K562 (cell line): Measurements from ENCODE around the gene MYPN. TPM values are rescaled to one million over a fixed set of nuclear protein-coding genes. Genes with fewer than 3 reads are reported as not detected.

Experiments
- ATAC-seq: fragments of 200-7000 bp; cut with Tn5 transposase; 3 replicates; pipeline ENCODE4 v1.9.1; 2020; ENCODE audit warnings: moderate library complexity
- BruUV-seq: library from RNA; stranded (reverse); fragments of 400-500 nt; replicated peaks from 2 replicates; lab custom pipeline; 2021; lab: Mats Ljungman, UMichigan
- CTCF ChIA-PET: fragments of 300-600 bp; formaldehyde crosslinking; extraction: SDS; loops from one replicate; lab custom pipeline; 2021; ENCODE audit warnings: low intra/inter-chr PET ratio; lab: Yijun Ruan, JAX
- POLR2A ChIA-PET: fragments of 300-600, 350-650 bp; sonication (Branson Sonifier 250); formaldehyde crosslinking; extraction: SDS; loops from one replicate; lab custom pipeline; 2021; ENCODE audit warnings: antibody characterized with exemption, inconsistent platforms; lab: Yijun Ruan, JAX
- DNase-seq, 4 experiments: peaks; one replicate each; pipeline versions ENCODE4 v3.0.0 to v3.0.0-alpha.2; 2011 to 2018; ENCODE audit warnings: low spot score in 3 of 4, mixed read lengths in 3 of 4; ENCODE audit errors: extremely low read depth in 1 of 4
- FAIRE-seq: peaks from 2 replicates; lab custom pipeline; 2011; peaks lifted over from hg19 to GRCh38; lab: Jason Lieb, UNC
- H2AFZ ChIP-seq: 2 replicates; pipeline ENCODE4 v1.6.0; 2011; ENCODE audit warnings: low read depth, low read length, control low read depth, inconsistent platforms
- H3K27ac ChIP-seq: fragments of 200-600 bp; 3 replicates; pipeline ENCODE4 v1.8.0; 2011; ENCODE audit warnings: low read depth, mild to moderate bottlenecking, control low read depth, inconsistent platforms, low read length, moderate library complexity, mixed read lengths; ENCODE audit errors: extremely low read depth
- H3K27me3 ChIP-seq, 2 experiments: fragments of 300-600 bp in 1 of 2; 2 replicates in 1 of 2; 3 replicates in 1 of 2; pipeline versions ENCODE4 v1.6.0 to v1.8.0; 2011; ENCODE audit warnings: inconsistent platforms in 2 of 2, low read length in 2 of 2, mild to moderate bottlenecking in 1 of 2, mixed read lengths in 1 of 2, moderate library complexity in 1 of 2; ENCODE audit not compliant: control insufficient read depth in 2 of 2, insufficient read depth in 2 of 2
- H3K36me3 ChIP-seq: fragments of 300-600 bp; 3 replicates; pipeline ENCODE4 v1.8.0; 2011; ENCODE audit warnings: mild to moderate bottlenecking, low read length, inconsistent platforms; ENCODE audit not compliant: control insufficient read depth, insufficient read depth
- H3K4me1 ChIP-seq, 2 experiments: fragments of 200-600 bp in 1 of 2; replicated peaks in 1 of 2; 2 replicates in 1 of 2; 3 replicates in 1 of 2; pipeline versions ENCODE4 v1.5.1 to v1.8.0; 2011; ENCODE audit warnings: inconsistent platforms in 2 of 2, low read length in 2 of 2, mild to moderate bottlenecking in 1 of 2, mixed read lengths in 1 of 2, moderate library complexity in 1 of 2; ENCODE audit not compliant: control insufficient read depth in 2 of 2, insufficient read depth in 2 of 2
- H3K4me2 ChIP-seq: 2 replicates; pipeline ENCODE4 v1.6.1; 2011; ENCODE audit warnings: low read length, control low read depth, inconsistent platforms, mixed read lengths; ENCODE audit not compliant: insufficient read depth
- H3K4me3 ChIP-seq: fragments of 200-600 bp; sonication (generic), shearing (Covaris generic); 2 replicates; pipeline ENCODE4 v1.5.1; 2016; ENCODE audit warnings: control low read depth, inconsistent platforms
- H3K79me2 ChIP-seq: fragments of 200-600 bp; 3 replicates; pipeline ENCODE4 v1.8.0; 2011; ENCODE audit warnings: low read length, inconsistent platforms; ENCODE audit not compliant: control insufficient read depth, insufficient read depth
- H3K9ac ChIP-seq, 2 experiments: 2 replicates each; pipeline versions ENCODE4 v1.6.0 to v1.6.1; 2011; ENCODE audit warnings: low read depth in 2 of 2, low read length in 2 of 2, control low read depth in 1 of 2, inconsistent platforms in 1 of 2, mild to moderate bottlenecking in 1 of 2, mixed read lengths in 1 of 2; ENCODE audit not compliant: insufficient read depth in 1 of 2
- H3K9me1 ChIP-seq: one replicate; pipeline ENCODE4 v1.6.0; 2011; ENCODE audit warnings: inconsistent platforms, mild to moderate bottlenecking, low read length, moderate library complexity; ENCODE audit not compliant: control insufficient read depth, insufficient read depth
- H3K9me3 ChIP-seq: replicated peaks from 2 replicates; pipeline ENCODE4 v1.5.1; 2011; ENCODE audit warnings: low read depth, low read length, inconsistent platforms; ENCODE audit not compliant: control insufficient read depth, insufficient read depth
- H4K20me1 ChIP-seq: replicated peaks from 2 replicates; pipeline ENCODE4 v1.6.1; 2011; ENCODE audit warnings: low read length, inconsistent platforms, mixed read lengths; ENCODE audit not compliant: control insufficient read depth, insufficient read depth
- C11orf30 ChIP-seq: fragments of 450-650 bp; IDR thresholded peaks from 2 replicates; pipeline ENCODE4 v1.6.1; 2016; ENCODE audit warnings: low read depth, mild to moderate bottlenecking
- FOXA3 ChIP-seq, 2 experiments: fragments of 450-650 bp in 1 of 2; sonication (generic) in 1 of 2; formaldehyde crosslinking; IDR thresholded peaks in 1 of 2; conservative IDR thresholded peaks in 1 of 2; 2 replicates each; pipeline versions ENCODE4 v1.4.0 to v1.8.0; 2020 to 2022; ENCODE audit warnings: mild to moderate bottlenecking in 2 of 2, missing genetic modification reagents in 1 of 2
- HIVEP1 ChIP-seq: fragments of 250-450 bp; sonication (Bioruptor Pico); IDR thresholded peaks from 2 replicates; pipeline ENCODE4 v1.4.0; 2020; ENCODE audit warnings: mild to moderate bottlenecking
- RBM22 ChIP-seq: fragments of 200-400 bp; formaldehyde crosslinking; IDR thresholded peaks from 2 replicates; pipeline ENCODE4 v1.6.1; 2018; ENCODE audit warnings: low read length, low read depth; ENCODE audit not compliant: poor library complexity, severe bottlenecking
- RFX7 ChIP-seq: fragments of 250-450 bp; sonication (Bioruptor Pico); IDR thresholded peaks from 2 replicates; pipeline ENCODE4 v1.5.1; 2021; ENCODE audit warnings: mild to moderate bottlenecking
- STAT5A ChIP-seq: IDR thresholded peaks from 2 replicates; pipeline ENCODE4 v1.6.1; 2012; ENCODE audit warnings: low read length, inconsistent platforms, borderline replicate concordance
- ZEB2 ChIP-seq: fragments of 450-650 bp; IDR thresholded peaks from 2 replicates; pipeline ENCODE4 v1.6.1; 2016
- ZNF77 ChIP-seq: fragments of 250-450 bp; sonication (Bioruptor Pico); IDR thresholded peaks from 2 replicates; pipeline ENCODE4 v1.5.0; 2020
- WGBS: fragments of 100-300 bp; shearing (Covaris generic); methylation state at CpG from one replicate; pipeline ENCODE4 v1.1.6; 2016; ENCODE audit warnings: low coverage, mixed read lengths; ENCODE audit not compliant: insufficient coverage; ENCODE audit errors: missing lambda C conversion rate; 5-methylcytosine and 5-hydroxymethylcytosine counted together
- in situ Hi-C: fragments of 300-500 bp; cut with MboI; formaldehyde crosslinking; loops from 4 replicates; pipeline ENCODE4 v1.15.0; 2018; ENCODE audit warnings: inconsistent platforms, mixed read lengths
- intact Hi-C: fragments of 100-400 bp; cut with micrococcal nuclease; formaldehyde crosslinking; loops from 2 replicates; pipeline ENCODE4 v1.14.2; 2022
- polyA plus RNA-seq, 8 experiments: library from polyadenylated mRNA; depleted of rRNA in 4 of 8; stranded (reverse) in 5 of 8; unstranded in 3 of 8; fragments of >200 nt; fragmentation: Nextera tagmentation in 2 of 8; fragmentation: Illumina TruSeq in 1 of 8; extraction: Ambion mirVana in 2 of 8; extraction: Trizol in 1 of 8; gene quantifications; 2 replicates each; pipeline versions ENCODE4 v1.2.1 to v1.2.3, GENCODE V29; 2011 to 2014; ENCODE audit warnings: inconsistent platforms in 1 of 8, missing spikeins in 1 of 8
- total RNA-seq, 7 experiments: library from RNA; depleted of rRNA in 6 of 7; stranded (reverse); fragments of >200 nt in 6 of 7; fragmentation: Illumina TruSeq in 2 of 7; extraction: Trizol in 2 of 7; gene quantifications; 2 replicates each; pipeline versions ENCODE4 v1.2.1 to v1.2.3, GENCODE V29; 2011 to 2021; ENCODE audit warnings: low replicate concordance in 1 of 7
- TF ChIP-seq, protein P1 (sequence below): fragments of 450-650 bp; IDR thresholded peaks from 2 replicates; pipeline ENCODE4 v1.6.1; 2016; ENCODE audit warnings: mild to moderate bottlenecking, moderate library complexity
- TF ChIP-seq, protein P2 (sequence below): sonication (generic); formaldehyde crosslinking; IDR thresholded peaks from 2 replicates; pipeline ENCODE4 v1.9.0; 2022; ENCODE audit warnings: mild to moderate bottlenecking, missing genetic modification reagents
- TF ChIP-seq, protein P3 (sequence below): fragments of 250-450 bp; sonication (Bioruptor Pico); IDR thresholded peaks from 2 replicates; pipeline ENCODE4 v1.8.0; 2022; ENCODE audit warnings: moderate library complexity, mild to moderate bottlenecking, inconsistent platforms

MYPN gene
- total and polyA plus RNA-seq, 9 of the 15 experiments (the other 6 are each of a cell fraction or from before 2014, with no cell fraction given) = not detected

DNA sequence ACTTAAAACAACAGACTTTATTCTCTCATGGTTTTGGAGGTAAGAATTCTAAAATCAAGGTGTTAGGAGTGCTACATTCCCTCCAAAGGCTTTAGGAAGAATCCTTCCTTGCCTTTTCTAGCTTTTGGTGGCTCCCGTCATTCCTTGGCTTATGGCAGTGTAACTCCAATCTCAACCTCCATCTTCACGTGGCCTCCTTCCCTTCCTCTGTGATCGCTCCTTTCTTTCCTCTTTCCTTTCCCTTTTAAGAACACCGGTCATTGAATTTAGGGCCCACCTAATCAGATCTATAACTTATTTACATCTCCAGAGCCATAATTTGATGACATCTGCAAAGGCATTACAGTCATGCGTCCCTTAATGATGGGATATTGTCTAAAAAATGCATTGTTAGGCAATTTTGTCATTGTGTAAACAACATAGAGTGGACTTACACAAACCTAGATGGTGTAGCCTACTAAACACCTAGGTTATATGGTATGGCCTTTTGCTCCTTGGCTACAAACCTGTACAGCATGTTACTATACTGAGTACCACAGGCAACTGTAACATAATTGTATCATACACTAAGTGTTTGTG lies 28.3 kb upstream of the MYPN start:
- no peaks in the 10 kb centered on the region for H3K9me1 ChIP-seq
- no peaks in the 10 kb centered on the region for H3K27me3 ChIP-seq
- FAIRE-seq (no peak), ATAC-seq (peak; percentile 52), DNase-seq (peak in 1 of 4 experiments; percentile 12)
- no peaks in the 10 kb centered on the region for H3K4me1 ChIP-seq
- ChIA-PET POLR2A (no interaction called here), CTCF (no interaction called here)
- H3K79me2 ChIP-seq = no peaks in the 10 kb centered on the region
- in situ Hi-C loops = no loop called here
- H2AFZ ChIP-seq = peak overlapping the region; percentile 65
- no TSS peak for BruUV-seq
- no peak overlapping the region for H3K27ac ChIP-seq
- 19% methylated on average over 5 of the region's 5 CpGs for WGBS
- H3K36me3 ChIP-seq = no peaks in the 10 kb centered on the region
- no peak overlapping the region for H3K4me2 ChIP-seq
- intact Hi-C loops = loop anchor here (5.0 kb wide), 1 partner anchor 76 kb away; no protein-coding TSS in a partner anchor
- H4K20me1 ChIP-seq = no peaks in the 10 kb centered on the region
- H3K9me3 ChIP-seq = no peaks in the 10 kb centered on the region
- no peak overlapping the region for H3K9ac ChIP-seq
- H3K4me3 ChIP-seq = no peak overlapping the region
- TF ChIP-seq C11orf30 = peak; percentile 46; the same call in 1 of the 2 replicates
- TF ChIP-seq ZNF77 (CRISPR knock-in tag) = no peak
- no peak for TF ChIP-seq STAT5A
- TF ChIP-seq, protein P1, sequence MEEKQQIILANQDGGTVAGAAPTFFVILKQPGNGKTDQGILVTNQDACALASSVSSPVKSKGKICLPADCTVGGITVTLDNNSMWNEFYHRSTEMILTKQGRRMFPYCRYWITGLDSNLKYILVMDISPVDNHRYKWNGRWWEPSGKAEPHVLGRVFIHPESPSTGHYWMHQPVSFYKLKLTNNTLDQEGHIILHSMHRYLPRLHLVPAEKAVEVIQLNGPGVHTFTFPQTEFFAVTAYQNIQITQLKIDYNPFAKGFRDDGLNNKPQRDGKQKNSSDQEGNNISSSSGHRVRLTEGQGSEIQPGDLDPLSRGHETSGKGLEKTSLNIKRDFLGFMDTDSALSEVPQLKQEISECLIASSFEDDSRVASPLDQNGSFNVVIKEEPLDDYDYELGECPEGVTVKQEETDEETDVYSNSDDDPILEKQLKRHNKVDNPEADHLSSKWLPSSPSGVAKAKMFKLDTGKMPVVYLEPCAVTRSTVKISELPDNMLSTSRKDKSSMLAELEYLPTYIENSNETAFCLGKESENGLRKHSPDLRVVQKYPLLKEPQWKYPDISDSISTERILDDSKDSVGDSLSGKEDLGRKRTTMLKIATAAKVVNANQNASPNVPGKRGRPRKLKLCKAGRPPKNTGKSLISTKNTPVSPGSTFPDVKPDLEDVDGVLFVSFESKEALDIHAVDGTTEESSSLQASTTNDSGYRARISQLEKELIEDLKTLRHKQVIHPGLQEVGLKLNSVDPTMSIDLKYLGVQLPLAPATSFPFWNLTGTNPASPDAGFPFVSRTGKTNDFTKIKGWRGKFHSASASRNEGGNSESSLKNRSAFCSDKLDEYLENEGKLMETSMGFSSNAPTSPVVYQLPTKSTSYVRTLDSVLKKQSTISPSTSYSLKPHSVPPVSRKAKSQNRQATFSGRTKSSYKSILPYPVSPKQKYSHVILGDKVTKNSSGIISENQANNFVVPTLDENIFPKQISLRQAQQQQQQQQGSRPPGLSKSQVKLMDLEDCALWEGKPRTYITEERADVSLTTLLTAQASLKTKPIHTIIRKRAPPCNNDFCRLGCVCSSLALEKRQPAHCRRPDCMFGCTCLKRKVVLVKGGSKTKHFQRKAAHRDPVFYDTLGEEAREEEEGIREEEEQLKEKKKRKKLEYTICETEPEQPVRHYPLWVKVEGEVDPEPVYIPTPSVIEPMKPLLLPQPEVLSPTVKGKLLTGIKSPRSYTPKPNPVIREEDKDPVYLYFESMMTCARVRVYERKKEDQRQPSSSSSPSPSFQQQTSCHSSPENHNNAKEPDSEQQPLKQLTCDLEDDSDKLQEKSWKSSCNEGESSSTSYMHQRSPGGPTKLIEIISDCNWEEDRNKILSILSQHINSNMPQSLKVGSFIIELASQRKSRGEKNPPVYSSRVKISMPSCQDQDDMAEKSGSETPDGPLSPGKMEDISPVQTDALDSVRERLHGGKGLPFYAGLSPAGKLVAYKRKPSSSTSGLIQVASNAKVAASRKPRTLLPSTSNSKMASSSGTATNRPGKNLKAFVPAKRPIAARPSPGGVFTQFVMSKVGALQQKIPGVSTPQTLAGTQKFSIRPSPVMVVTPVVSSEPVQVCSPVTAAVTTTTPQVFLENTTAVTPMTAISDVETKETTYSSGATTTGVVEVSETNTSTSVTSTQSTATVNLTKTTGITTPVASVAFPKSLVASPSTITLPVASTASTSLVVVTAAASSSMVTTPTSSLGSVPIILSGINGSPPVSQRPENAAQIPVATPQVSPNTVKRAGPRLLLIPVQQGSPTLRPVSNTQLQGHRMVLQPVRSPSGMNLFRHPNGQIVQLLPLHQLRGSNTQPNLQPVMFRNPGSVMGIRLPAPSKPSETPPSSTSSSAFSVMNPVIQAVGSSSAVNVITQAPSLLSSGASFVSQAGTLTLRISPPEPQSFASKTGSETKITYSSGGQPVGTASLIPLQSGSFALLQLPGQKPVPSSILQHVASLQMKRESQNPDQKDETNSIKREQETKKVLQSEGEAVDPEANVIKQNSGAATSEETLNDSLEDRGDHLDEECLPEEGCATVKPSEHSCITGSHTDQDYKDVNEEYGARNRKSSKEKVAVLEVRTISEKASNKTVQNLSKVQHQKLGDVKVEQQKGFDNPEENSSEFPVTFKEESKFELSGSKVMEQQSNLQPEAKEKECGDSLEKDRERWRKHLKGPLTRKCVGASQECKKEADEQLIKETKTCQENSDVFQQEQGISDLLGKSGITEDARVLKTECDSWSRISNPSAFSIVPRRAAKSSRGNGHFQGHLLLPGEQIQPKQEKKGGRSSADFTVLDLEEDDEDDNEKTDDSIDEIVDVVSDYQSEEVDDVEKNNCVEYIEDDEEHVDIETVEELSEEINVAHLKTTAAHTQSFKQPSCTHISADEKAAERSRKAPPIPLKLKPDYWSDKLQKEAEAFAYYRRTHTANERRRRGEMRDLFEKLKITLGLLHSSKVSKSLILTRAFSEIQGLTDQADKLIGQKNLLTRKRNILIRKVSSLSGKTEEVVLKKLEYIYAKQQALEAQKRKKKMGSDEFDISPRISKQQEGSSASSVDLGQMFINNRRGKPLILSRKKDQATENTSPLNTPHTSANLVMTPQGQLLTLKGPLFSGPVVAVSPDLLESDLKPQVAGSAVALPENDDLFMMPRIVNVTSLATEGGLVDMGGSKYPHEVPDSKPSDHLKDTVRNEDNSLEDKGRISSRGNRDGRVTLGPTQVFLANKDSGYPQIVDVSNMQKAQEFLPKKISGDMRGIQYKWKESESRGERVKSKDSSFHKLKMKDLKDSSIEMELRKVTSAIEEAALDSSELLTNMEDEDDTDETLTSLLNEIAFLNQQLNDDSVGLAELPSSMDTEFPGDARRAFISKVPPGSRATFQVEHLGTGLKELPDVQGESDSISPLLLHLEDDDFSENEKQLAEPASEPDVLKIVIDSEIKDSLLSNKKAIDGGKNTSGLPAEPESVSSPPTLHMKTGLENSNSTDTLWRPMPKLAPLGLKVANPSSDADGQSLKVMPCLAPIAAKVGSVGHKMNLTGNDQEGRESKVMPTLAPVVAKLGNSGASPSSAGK = peak; percentile 32; the same call in 1 of the 2 replicates
- no peak for TF ChIP-seq ZEB2
- TF ChIP-seq RBM22 = no peak
- no peak for TF ChIP-seq HIVEP1
- TF ChIP-seq, protein P2, sequence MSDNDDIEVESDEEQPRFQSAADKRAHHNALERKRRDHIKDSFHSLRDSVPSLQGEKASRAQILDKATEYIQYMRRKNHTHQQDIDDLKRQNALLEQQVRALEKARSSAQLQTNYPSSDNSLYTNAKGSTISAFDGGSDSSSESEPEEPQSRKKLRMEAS (CRISPR knock-in tag) = no peak
- TF ChIP-seq, protein P3, sequence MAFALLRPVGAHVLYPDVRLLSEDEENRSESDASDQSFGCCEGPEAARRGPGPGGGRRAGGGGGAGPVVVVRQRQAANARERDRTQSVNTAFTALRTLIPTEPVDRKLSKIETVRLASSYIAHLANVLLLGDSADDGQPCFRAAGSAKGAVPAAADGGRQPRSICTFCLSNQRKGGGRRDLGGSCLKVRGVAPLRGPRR (CRISPR knock-in tag) = no peak
- TF ChIP-seq RFX7 (CRISPR knock-in tag) = no peak
- peak in 1 of 2 experiments; percentile 38; a peak in 1 of 4 replicates for TF ChIP-seq FOXA3 (CRISPR knock-in tag; conservative IDR thresholded peaks at IDR 0.05 in 1 of 2, IDR thresholded peaks at IDR 0.05 in 1 of 2)
